HEK293T (cell line): ENCODE results near the gene CPAMD8.

Source experiments
- BHLHE40 ChIP-seq: fragments of 450-650 bp; IDR thresholded peaks from 2 replicates; pipeline ENCODE4 v1.6.1; 2016; ENCODE audit warnings: mild to moderate bottlenecking, moderate library complexity, borderline replicate concordance
- ELF4 ChIP-seq: fragments of 450-650 bp; IDR thresholded peaks from 2 replicates; pipeline ENCODE4 v1.6.1; 2017; ENCODE audit warnings: antibody characterized with exemption
- FOXA1 ChIP-seq: fragments of 450-650 bp; IDR thresholded peaks from 2 replicates; pipeline ENCODE4 v1.6.1; 2016; ENCODE audit warnings: mild to moderate bottlenecking
- FOXK2 ChIP-seq: fragments of 450-650 bp; IDR thresholded peaks from 2 replicates; pipeline ENCODE4 v1.6.1; 2016; ENCODE audit warnings: mild to moderate bottlenecking
- FOXM1 ChIP-seq: fragments of 450-650 bp; IDR thresholded peaks from 2 replicates; pipeline ENCODE4 v1.6.1; 2017; ENCODE audit warnings: mild to moderate bottlenecking, borderline replicate concordance
- HDGF ChIP-seq: fragments of 450-650 bp; IDR thresholded peaks from 2 replicates; pipeline ENCODE4 v1.6.1; 2017; ENCODE audit warnings: antibody characterized with exemption, borderline replicate concordance
- L3MBTL2 ChIP-seq: fragments of 450-650 bp; conservative IDR thresholded peaks from 2 replicates; pipeline ENCODE4 v1.6.1; 2016; ENCODE audit warnings: mild to moderate bottlenecking
- PKNOX1 ChIP-seq: fragments of 450-650 bp; IDR thresholded peaks from 2 replicates; pipeline ENCODE4 v1.6.1; 2016
- SP1 ChIP-seq: fragments of 450-650 bp; IDR thresholded peaks from 2 replicates; pipeline ENCODE4 v1.6.1; 2017
- SUZ12 ChIP-seq: fragments of 450-650 bp; IDR thresholded peaks from 2 replicates; pipeline ENCODE4 v1.6.1; 2016; ENCODE audit warnings: mild to moderate bottlenecking
- TARDBP ChIP-seq: fragments of 450-650 bp; IDR thresholded peaks from 2 replicates; pipeline ENCODE4 v1.6.1; 2016
- ZNF384 ChIP-seq: fragments of 450-650 bp; IDR thresholded peaks from 2 replicates; pipeline ENCODE4 v1.6.1; 2016

DNA sequence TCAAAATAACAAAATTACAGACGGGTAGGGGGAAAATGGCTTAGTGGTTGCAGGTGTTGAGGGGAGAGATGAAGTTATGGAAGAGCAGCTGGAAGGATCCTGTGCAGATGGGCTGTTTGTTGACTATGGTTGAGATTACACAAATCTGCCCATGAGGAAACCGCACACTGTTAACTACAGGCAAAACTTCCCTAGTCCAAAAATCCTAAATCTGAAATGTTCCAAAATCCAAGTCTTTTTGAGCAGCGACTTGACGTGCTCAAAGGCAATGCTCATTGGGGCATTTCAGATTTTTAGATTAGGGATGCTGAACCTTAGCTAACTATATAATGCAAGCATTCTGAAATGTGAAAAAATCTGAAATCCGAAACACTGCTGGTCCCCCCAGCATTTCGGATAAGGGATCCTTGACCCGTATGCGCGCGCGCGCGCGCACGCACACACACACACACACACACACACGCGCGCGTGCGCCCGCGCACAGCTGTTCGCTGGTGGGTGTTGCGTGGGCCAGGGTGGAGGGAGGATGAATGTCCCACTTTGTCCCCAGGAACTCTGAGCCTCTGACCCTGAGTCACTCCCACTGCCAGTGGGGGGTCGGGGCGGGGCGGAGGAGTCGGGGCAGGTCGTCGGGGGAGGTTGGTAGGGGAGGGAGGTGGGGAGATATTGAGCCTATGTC is 131.0 kb downstream of the CPAMD8 start:
- TF ChIP-seq FOXM1, result no peak
- TF ChIP-seq BHLHE40, result no peak
- TF ChIP-seq SP1, result no peak
- no peak for TF ChIP-seq ELF4
- no peak for TF ChIP-seq TARDBP
- no peak for TF ChIP-seq HDGF
- no peak for TF ChIP-seq SUZ12
- no peak for TF ChIP-seq PKNOX1
- no peak for TF ChIP-seq FOXA1
- TF ChIP-seq ZNF384, result no peak
- TF ChIP-seq L3MBTL2, result no peak
- TF ChIP-seq FOXK2, result no peak
